CD14-positive monocyte (primary cell): ENCODE measurements around the gene RPLP1. TPM values are rescaled to one million over a fixed set of nuclear protein-coding genes. Genes with fewer than 3 reads are reported as not detected.

Experiments used
- DNase-seq, 3 donors: peaks; one replicate each; pipeline ENCODE4 v3.0.0-alpha.2; 2011 to 2022
- H2AFZ ChIP-seq: 2 replicates; pipeline ENCODE4 v1.6.0; 2012; ENCODE audit warnings: mild to moderate bottlenecking, low read depth, low read length, inconsistent platforms; ENCODE audit not compliant: insufficient read depth, poor library complexity, severe bottlenecking
- H3K27ac ChIP-seq, 2 donors: 1 replicate in 1 of 2; 2 replicates in 1 of 2; pipeline ENCODE4 v1.5.1; 2012 to 2013; ENCODE audit warnings: low read length in 2 of 2, control low read depth in 1 of 2, inconsistent platforms in 1 of 2, low read depth in 1 of 2, mild to moderate bottlenecking in 1 of 2
- H3K27me3 ChIP-seq, 2 donors: one replicate each; pipeline versions ENCODE4 v1.6.0 to v1.6.1; 2011 to 2013; ENCODE audit warnings: low read length in 2 of 2; ENCODE audit not compliant: control insufficient read depth in 2 of 2, insufficient read depth in 2 of 2
- H3K36me3 ChIP-seq, 2 donors: replicated peaks in 1 of 2; 1 replicate in 1 of 2; 2 replicates in 1 of 2; pipeline versions ENCODE4 v1.5.1 to v1.6.1; 2012 to 2013; ENCODE audit warnings: low read length in 2 of 2, control low read depth in 1 of 2, inconsistent platforms in 1 of 2, mild to moderate bottlenecking in 1 of 2; ENCODE audit not compliant: insufficient read depth in 2 of 2, control insufficient read depth in 1 of 2
- H3K4me1 ChIP-seq, 2 donors: 1 replicate in 1 of 2; 2 replicates in 1 of 2; pipeline versions ENCODE4 v1.5.1 to v1.6.1; 2012 to 2013; ENCODE audit warnings: low read length in 2 of 2, control low read depth in 1 of 2, inconsistent platforms in 1 of 2, mild to moderate bottlenecking in 1 of 2, moderate library complexity in 1 of 2; ENCODE audit not compliant: insufficient read depth in 2 of 2, control insufficient read depth in 1 of 2
- H3K4me2 ChIP-seq: replicated peaks from 2 replicates; pipeline ENCODE3; 2012; ENCODE audit warnings: low read length, moderate library complexity, mild to moderate bottlenecking; ENCODE audit not compliant: poor library complexity, severe bottlenecking; ENCODE audit errors: extremely low read depth
- H3K4me3 ChIP-seq, 3 experiments: fragments of 200-600 bp in 1 of 3; sonication (generic) in 1 of 3; replicated peaks in 1 of 3; 1 replicate in 2 of 3; 2 replicates in 1 of 3; pipeline ENCODE4 v1.5.1; 2011 to 2013; ENCODE audit warnings: low read length in 3 of 3, mild to moderate bottlenecking in 3 of 3, control low read depth in 2 of 3, low read depth in 2 of 3, inconsistent platforms in 1 of 3, moderate library complexity in 1 of 3
- H3K79me2 ChIP-seq: 2 replicates; pipeline ENCODE4 v1.6.0; 2012; ENCODE audit warnings: mild to moderate bottlenecking, control low read depth, inconsistent platforms, low read length, moderate library complexity; ENCODE audit not compliant: insufficient read depth
- H3K9ac ChIP-seq: 2 replicates; pipeline ENCODE4 v1.6.0; 2017; ENCODE audit warnings: low read length, mild to moderate bottlenecking; ENCODE audit not compliant: insufficient read depth, poor library complexity, severe bottlenecking
- H3K9me3 ChIP-seq, 2 donors: replicated peaks in 1 of 2; 1 replicate in 1 of 2; 2 replicates in 1 of 2; pipeline versions ENCODE4 v1.5.1 to v1.6.1; 2012 to 2013; ENCODE audit warnings: low read length in 2 of 2, control low read depth in 1 of 2; ENCODE audit not compliant: control insufficient read depth in 1 of 2, insufficient read depth in 1 of 2
- H4K20me1 ChIP-seq: 2 replicates; pipeline ENCODE4 v1.6.0; 2012; ENCODE audit warnings: mild to moderate bottlenecking, low read length, control low read depth, moderate library complexity; ENCODE audit not compliant: insufficient read depth
- H3K27ac Mint-ChIP-seq, 7 donors: one replicate each; pipeline ENCODE4 v1.8.0; 2020; ENCODE audit warnings: mild to moderate bottlenecking in 7 of 7, mixed read lengths in 7 of 7, moderate library complexity in 6 of 7, inconsistent platforms in 2 of 7
- H3K27me3 Mint-ChIP-seq, 3 donors: one replicate each; pipeline ENCODE4 v1.8.0; 2021 to 2022; ENCODE audit warnings: low read depth in 3 of 3, mild to moderate bottlenecking in 3 of 3, mixed read lengths in 3 of 3, moderate library complexity in 3 of 3, inconsistent platforms in 1 of 3
- H3K36me3 Mint-ChIP-seq, 2 donors: one replicate each; pipeline ENCODE4 v1.8.0; 2020; ENCODE audit warnings: mixed read lengths in 2 of 2, inconsistent platforms in 1 of 2, mild to moderate bottlenecking in 1 of 2
- H3K4me1 Mint-ChIP-seq: one replicate; pipeline ENCODE4 v1.8.0; 2020; ENCODE audit warnings: mild to moderate bottlenecking, mixed read lengths
- H3K4me3 Mint-ChIP-seq, 2 donors: one replicate each; pipeline ENCODE4 v1.8.0; 2020; ENCODE audit warnings: mild to moderate bottlenecking in 2 of 2, mixed read lengths in 2 of 2, moderate library complexity in 1 of 2
- H3K9me3 Mint-ChIP-seq, 7 donors: one replicate each; pipeline ENCODE4 v1.8.0; 2020 to 2022; ENCODE audit warnings: mixed read lengths in 7 of 7, mild to moderate bottlenecking in 6 of 7, moderate library complexity in 6 of 7, inconsistent platforms in 2 of 7
- WGBS: methylation state at CpG from one replicate; pipeline ENCODE4 v1.1.5; 2013; ENCODE audit warnings: missing lambda C conversion rate; ENCODE audit not compliant: insufficient coverage; 5-methylcytosine and 5-hydroxymethylcytosine counted together
- intact Hi-C, 2 donors: fragments of 100-400 bp; cut with micrococcal nuclease; formaldehyde crosslinking; loops; one replicate each; pipeline versions ENCODE4 v1.15.0 to v1.15.1; 2023
- polyA plus RNA-seq, 3 donors: library from polyadenylated mRNA; depleted of rRNA in 1 of 3; unstranded in 2 of 3; stranded (reverse) in 1 of 3; fragments of 300-500 nt in 2 of 3; fragments of >200 nt in 1 of 3; fragmentation: Illumina TruSeq in 2 of 3; gene quantifications; 1 replicate in 2 of 3; 2 replicates in 1 of 3; pipeline ENCODE4 v1.2.3, GENCODE V29; 2012 to 2021
- TF ChIP-seq, protein P1 (sequence below): fragments of 200-600 bp; IDR thresholded peaks from one replicate; pipeline ENCODE4 v1.8.0; 2022; ENCODE audit warnings: antibody characterized with exemption, mild to moderate bottlenecking

Gene RPLP1
- polyA plus RNA-seq, 3 donors, result 1,140 to 1,235 (median 1,177) TPM

DNA sequence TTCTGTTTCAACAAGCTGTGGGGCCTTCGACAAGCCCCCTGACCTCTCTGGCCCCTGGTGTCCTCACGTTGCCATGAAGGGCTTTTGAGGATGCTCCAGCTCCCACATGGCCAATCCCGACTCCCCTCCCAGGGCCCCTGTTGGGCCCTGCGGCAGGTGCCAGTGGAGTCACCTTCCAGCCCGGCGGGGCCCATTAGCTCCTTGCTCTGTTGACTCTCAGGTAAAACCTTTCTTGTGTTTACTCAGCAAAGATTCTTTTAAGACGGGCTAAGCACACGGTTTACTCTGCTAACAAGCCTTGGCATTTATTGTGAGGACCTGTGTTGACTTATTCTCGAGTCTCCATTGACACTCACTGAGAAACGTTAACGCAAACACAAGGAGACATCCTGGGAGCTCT lies 15.0 kb downstream of the RPLP1 start:
- DNase-seq, result no peak
- intact Hi-C loops, result loop anchor here in 1 of 2 donors (10.0 kb wide), 1 partner anchor 413 kb away; no protein-coding TSS in a partner anchor
- H2AFZ ChIP-seq, result no peak overlapping the region

DNA sequence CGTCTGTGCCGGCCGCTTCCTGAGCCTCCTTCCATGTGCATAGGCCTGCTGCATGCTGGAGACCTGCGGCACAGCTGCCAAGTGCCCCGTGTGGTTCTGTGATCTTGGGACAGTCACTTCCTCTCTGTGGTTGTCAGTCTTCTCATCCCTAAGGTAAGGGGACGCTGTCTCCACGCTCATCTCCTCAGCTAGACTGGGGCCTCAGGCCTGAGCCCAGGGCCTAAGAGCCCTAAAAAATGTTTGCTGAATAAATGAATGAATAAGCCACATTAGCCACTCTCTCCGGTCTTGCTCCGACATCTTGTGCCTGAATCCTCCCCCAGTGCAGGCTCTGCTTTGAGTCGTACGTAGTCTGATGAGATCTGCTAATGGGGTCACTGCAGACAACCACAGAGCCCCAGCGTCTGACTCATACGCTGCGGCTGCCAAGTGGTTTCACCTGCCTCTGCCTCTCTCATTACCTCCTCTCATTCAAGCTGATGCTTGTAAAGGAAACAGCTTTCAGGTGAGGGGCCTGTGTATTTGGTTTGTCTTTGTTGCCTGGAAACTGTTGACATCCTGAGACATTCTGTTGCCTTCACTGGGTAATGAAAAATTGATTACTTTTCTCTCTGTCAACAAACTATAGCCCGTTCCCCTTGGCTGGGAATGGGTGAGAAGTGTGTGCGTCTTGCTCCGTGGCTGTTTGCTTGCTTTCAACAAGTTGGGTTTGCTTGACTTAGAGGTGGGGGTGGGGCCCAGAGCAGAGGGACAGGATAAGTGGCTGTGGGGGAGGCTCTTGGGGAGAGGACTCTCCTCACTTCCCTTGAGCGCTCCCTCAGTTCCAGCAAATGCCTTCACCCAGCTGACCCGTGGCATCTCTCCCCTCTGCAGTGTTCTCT lies 15.9 kb downstream of the RPLP1 start:
- no peak overlapping the region for H3K4me3 Mint-ChIP-seq
- no peak overlapping the region for H3K9ac ChIP-seq
- H3K36me3 ChIP-seq, result no peaks in the 10 kb centered on the region
- peaks cover 0 to 2% of the 10 kb centered on the region in 2 donors for H3K4me1 ChIP-seq
- no peak overlapping the region for H2AFZ ChIP-seq
- no peaks in the 10 kb centered on the region for H4K20me1 ChIP-seq
- no peaks in the 10 kb centered on the region for H3K9me3 Mint-ChIP-seq
- TF ChIP-seq, protein P1, sequence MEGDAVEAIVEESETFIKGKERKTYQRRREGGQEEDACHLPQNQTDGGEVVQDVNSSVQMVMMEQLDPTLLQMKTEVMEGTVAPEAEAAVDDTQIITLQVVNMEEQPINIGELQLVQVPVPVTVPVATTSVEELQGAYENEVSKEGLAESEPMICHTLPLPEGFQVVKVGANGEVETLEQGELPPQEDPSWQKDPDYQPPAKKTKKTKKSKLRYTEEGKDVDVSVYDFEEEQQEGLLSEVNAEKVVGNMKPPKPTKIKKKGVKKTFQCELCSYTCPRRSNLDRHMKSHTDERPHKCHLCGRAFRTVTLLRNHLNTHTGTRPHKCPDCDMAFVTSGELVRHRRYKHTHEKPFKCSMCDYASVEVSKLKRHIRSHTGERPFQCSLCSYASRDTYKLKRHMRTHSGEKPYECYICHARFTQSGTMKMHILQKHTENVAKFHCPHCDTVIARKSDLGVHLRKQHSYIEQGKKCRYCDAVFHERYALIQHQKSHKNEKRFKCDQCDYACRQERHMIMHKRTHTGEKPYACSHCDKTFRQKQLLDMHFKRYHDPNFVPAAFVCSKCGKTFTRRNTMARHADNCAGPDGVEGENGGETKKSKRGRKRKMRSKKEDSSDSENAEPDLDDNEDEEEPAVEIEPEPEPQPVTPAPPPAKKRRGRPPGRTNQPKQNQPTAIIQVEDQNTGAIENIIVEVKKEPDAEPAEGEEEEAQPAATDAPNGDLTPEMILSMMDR, result no peak
- H3K27me3 Mint-ChIP-seq, result peaks cover 0 to 8% (median 2%) of the 10 kb centered on the region in 3 donors
- no peak overlapping the region for H3K27ac Mint-ChIP-seq
- 45% methylated on average over 8 of the region's 19 CpGs for WGBS
- no peaks in the 10 kb centered on the region for H3K27me3 ChIP-seq
- no peaks in the 10 kb centered on the region for H3K36me3 Mint-ChIP-seq
- H3K27ac ChIP-seq, result no peak overlapping the region
- no peak overlapping the region for H3K4me3 ChIP-seq
- H3K79me2 ChIP-seq, result no peaks in the 10 kb centered on the region
- intact Hi-C loops, result loop anchor here in 1 of 2 donors (10.0 kb wide), 1 partner anchor 414 kb away; no protein-coding TSS in a partner anchor
- no peaks in the 10 kb centered on the region for H3K9me3 ChIP-seq
- H3K4me2 ChIP-seq, result no peak overlapping the region
- DNase-seq, result no peak
- H3K4me1 Mint-ChIP-seq, result peaks cover 7% of the 10 kb centered on the region

More for the DNA sequence above, 15.0 kb downstream of the RPLP1 start:
- Histone ChIP-seq H4K20me1 (no peaks in the 10 kb centered on the region), H3K4me2 (no peak overlapping the region), H3K36me3 (no peaks in the 10 kb centered on the region), H3K4me3 (no peak overlapping the region), H3K27ac (no peak overlapping the region), H3K4me1 (peaks cover 5 to 9% of the 10 kb centered on the region in 2 donors), H3K9me3 (no peaks in the 10 kb centered on the region), H3K9ac (no peak overlapping the region), H3K79me2 (no peaks in the 10 kb centered on the region), H3K27me3 (no peaks in the 10 kb centered on the region)
- Mint-ChIP-seq H3K27me3 (peaks cover 0 to 8% (median 2%) of the 10 kb centered on the region in 3 donors), H3K4me1 (peaks cover 12% of the 10 kb centered on the region), H3K9me3 (no peaks in the 10 kb centered on the region), H3K4me3 (no peak overlapping the region), H3K36me3 (no peaks in the 10 kb centered on the region), H3K27ac (no peak overlapping the region)
- TF ChIP-seq, protein P1, result no peak
- WGBS, result 94% methylated on average over 8 of the region's 11 CpGs
